K562 (cell line): Measurements from ENCODE around the gene PKD1. TPM values are rescaled to one million over a fixed set of nuclear protein-coding genes. Genes with fewer than 3 reads are reported as not detected.

ENCODE experiments used
- ASH1L ChIP-seq: fragments of 450-650 bp; IDR thresholded peaks from 2 replicates; pipeline ENCODE4 v1.6.1; 2018; ENCODE audit warnings: borderline replicate concordance, mild to moderate bottlenecking, low read depth; ENCODE audit not compliant: partially characterized antibody
- BRF2 ChIP-seq: IDR thresholded peaks from 3 replicates; pipeline ENCODE4 v1.6.1; 2011; ENCODE audit warnings: borderline replicate concordance, mild to moderate bottlenecking; ENCODE audit not compliant: insufficient read length, insufficient read depth
- DPF2 ChIP-seq: fragments of 450-650 bp; IDR thresholded peaks from 2 replicates; pipeline ENCODE4 v1.6.1; 2016
- EHMT2 ChIP-seq: fragments of 450-650 bp; IDR thresholded peaks from 2 replicates; pipeline ENCODE4 v1.6.1; 2018; ENCODE audit warnings: antibody characterized with exemption
- FOXA3 ChIP-seq, 2 experiments: fragments of 450-650 bp in 1 of 2; sonication (generic) in 1 of 2; formaldehyde crosslinking; IDR thresholded peaks in 1 of 2; conservative IDR thresholded peaks in 1 of 2; 2 replicates each; pipeline versions ENCODE4 v1.4.0 to v1.8.0; 2020 to 2022; ENCODE audit warnings: mild to moderate bottlenecking in 2 of 2, missing genetic modification reagents in 1 of 2
- FOXJ2 ChIP-seq: fragments of 200-800 bp; sonication (Bioruptor generic); IDR thresholded peaks from 2 replicates; pipeline ENCODE4 v1.6.1; 2016; ENCODE audit warnings: missing genetic modification characterization, missing compliant biosample characterization
- FOXK1 ChIP-seq: sonication (generic); formaldehyde crosslinking; IDR thresholded peaks from 2 replicates; pipeline ENCODE4 v1.8.0; 2022; ENCODE audit warnings: missing genetic modification reagents, mild to moderate bottlenecking, borderline replicate concordance
- HDAC2 ChIP-seq: fragments of 450-650 bp; IDR thresholded peaks from 2 replicates; pipeline ENCODE4 v1.6.1; 2016; ENCODE audit warnings: mild to moderate bottlenecking
- KAT7 ChIP-seq: sonication (generic); formaldehyde crosslinking; IDR thresholded peaks from 2 replicates; pipeline ENCODE4 v1.8.0; 2022; ENCODE audit warnings: missing genetic modification reagents, mild to moderate bottlenecking, borderline replicate concordance
- MYC ChIP-seq, 2 experiments: fragments of 250-450 bp in 1 of 2; sonication (Bioruptor Pico) in 1 of 2; IDR thresholded peaks; 2 replicates each; pipeline versions ENCODE4 v1.5.1 to v1.6.1; 2012 to 2021; ENCODE audit warnings: low read depth in 2 of 2, borderline replicate concordance in 1 of 2, improper control_type of control experiment in 1 of 2, low read length in 1 of 2, mild to moderate bottlenecking in 1 of 2, moderate library complexity in 1 of 2
- NR2C1 ChIP-seq, 2 experiments: fragments of 450-650 bp; IDR thresholded peaks; 2 replicates each; pipeline ENCODE4 v1.6.1; 2017; ENCODE audit warnings: mild to moderate bottlenecking in 2 of 2, antibody characterized with exemption in 1 of 2, inconsistent platforms in 1 of 2, missing compliant biosample characterization in 1 of 2, missing genetic modification characterization in 1 of 2
- NR4A1 ChIP-seq, 2 experiments: fragments of 250-450 bp in 1 of 2; fragments of 450-650 bp in 1 of 2; sonication (Bioruptor Pico) in 1 of 2; IDR thresholded peaks; 2 replicates each; pipeline versions ENCODE4 v1.4.0 to v1.6.1; 2016 to 2020; ENCODE audit warnings: mild to moderate bottlenecking in 2 of 2, missing compliant biosample characterization in 1 of 2, missing genetic modification characterization in 1 of 2, moderate library complexity in 1 of 2
- SP1 ChIP-seq: sonication (generic); formaldehyde crosslinking; IDR thresholded peaks from 2 replicates; pipeline ENCODE4 v1.8.1; 2022; ENCODE audit warnings: mild to moderate bottlenecking, missing genetic modification reagents
- THRAP3 ChIP-seq: fragments of 450-650 bp; IDR thresholded peaks from 2 replicates; pipeline ENCODE4 v1.6.1; 2016; ENCODE audit warnings: mild to moderate bottlenecking, inconsistent platforms, borderline replicate concordance
- ZC3H4 ChIP-seq: sonication (generic); formaldehyde crosslinking; IDR thresholded peaks from 2 replicates; pipeline ENCODE4 v1.9.0; 2021; ENCODE audit warnings: missing genetic modification reagents, borderline replicate concordance
- ZFP91 ChIP-seq: sonication (generic); formaldehyde crosslinking; IDR thresholded peaks from 2 replicates; pipeline ENCODE4 v1.8.0; 2022; ENCODE audit warnings: mild to moderate bottlenecking, missing genetic modification reagents
- ZNF175 ChIP-seq: fragments of 200-800 bp; sonication (Bioruptor generic); IDR thresholded peaks from 2 replicates; pipeline ENCODE4 v1.6.1; 2016; ENCODE audit warnings: low read depth, mild to moderate bottlenecking, missing genetic modification characterization, missing compliant biosample characterization
- ZNF551 ChIP-seq: fragments of 250-450 bp; sonication (Bioruptor Pico); IDR thresholded peaks from 2 replicates; pipeline ENCODE4 v1.5.0; 2021; ENCODE audit warnings: mild to moderate bottlenecking, moderate library complexity
- polyA plus RNA-seq, 8 experiments: library from polyadenylated mRNA; depleted of rRNA in 4 of 8; stranded (reverse) in 5 of 8; unstranded in 3 of 8; fragments of >200 nt; fragmentation: Nextera tagmentation in 2 of 8; fragmentation: Illumina TruSeq in 1 of 8; extraction: Ambion mirVana in 2 of 8; extraction: Trizol in 1 of 8; gene quantifications; 2 replicates each; pipeline versions ENCODE4 v1.2.1 to v1.2.3, GENCODE V29; 2011 to 2014; ENCODE audit warnings: inconsistent platforms in 1 of 8, missing spikeins in 1 of 8
- total RNA-seq, 7 experiments: library from RNA; depleted of rRNA in 6 of 7; stranded (reverse); fragments of >200 nt in 6 of 7; fragmentation: Illumina TruSeq in 2 of 7; extraction: Trizol in 2 of 7; gene quantifications; 2 replicates each; pipeline versions ENCODE4 v1.2.1 to v1.2.3, GENCODE V29; 2011 to 2021; ENCODE audit warnings: low replicate concordance in 1 of 7
- TF ChIP-seq, protein P1 (sequence below), 2 experiments: IDR thresholded peaks; 2 replicates each; pipeline ENCODE4 v1.6.1; 2011; ENCODE audit warnings: borderline replicate concordance in 1 of 2, control low read depth in 1 of 2, low read depth in 1 of 2, low read length in 1 of 2, mild to moderate bottlenecking in 1 of 2, mixed read lengths in 1 of 2, moderate library complexity in 1 of 2; ENCODE audit not compliant: insufficient read depth in 1 of 2, insufficient read length in 1 of 2, poor library complexity in 1 of 2, severe bottlenecking in 1 of 2; ENCODE audit errors: extremely low read depth in 1 of 2
- TF ChIP-seq, protein P2 (sequence below): sonication (generic); formaldehyde crosslinking; IDR thresholded peaks from 2 replicates; pipeline ENCODE4 v1.5.0; 2020; ENCODE audit warnings: missing genetic modification reagents

PKD1 gene
- total and polyA plus RNA-seq, 9 of the 15 experiments (the other 6 are each of a cell fraction or from before 2014, with no cell fraction given): 0.23 to 93.5 (median 12.6) TPM

GRCh38 chr16:2155091-2155950 is 19.6 kb upstream of the PKD1 start, which contains the start of gene TRAF7 (continued):
- peak; percentile 16; the same call in 1 of the 2 replicates for TF ChIP-seq DPF2
- peak; percentile 96 for TF ChIP-seq FOXK1 (CRISPR knock-in tag)
- peak; percentile 98 for TF ChIP-seq MYC (IDR thresholded peaks at IDR 0.05; ENCODE audit: low read depth, low read length)
- peak; percentile 97; the same call in 1 of the 2 replicates for TF ChIP-seq MYC (CRISPR knock-in tag; IDR thresholded peaks at IDR 0.05; ENCODE audit: borderline replicate concordance, low read depth)
- no peak for TF ChIP-seq FOXA3 (CRISPR knock-in tag; conservative IDR thresholded peaks at IDR 0.05 in 1 of 2, IDR thresholded peaks at IDR 0.05 in 1 of 2)
- no peak; the same call in 1 of the 2 replicates for TF ChIP-seq HDAC2
- no peak for TF ChIP-seq BRF2
- TF ChIP-seq ASH1L: peak; percentile 81
- 0 out of 2 replicates have a peak, but pooled peaks have one; percentile 17 for TF ChIP-seq NR4A1 (CRISPR knock-in tag; IDR thresholded peaks at IDR 0.05)
- no peak for TF ChIP-seq NR4A1 (tag; IDR thresholded peaks at IDR 0.05)
- TF ChIP-seq EHMT2: no peak
- TF ChIP-seq ZNF551 (CRISPR knock-in tag): no peak
- TF ChIP-seq ZFP91 (CRISPR knock-in tag): no peak
- 0 out of 2 replicates have a peak, but pooled peaks have one; percentile 16 for TF ChIP-seq FOXJ2 (tag)
- TF ChIP-seq, protein P1, sequence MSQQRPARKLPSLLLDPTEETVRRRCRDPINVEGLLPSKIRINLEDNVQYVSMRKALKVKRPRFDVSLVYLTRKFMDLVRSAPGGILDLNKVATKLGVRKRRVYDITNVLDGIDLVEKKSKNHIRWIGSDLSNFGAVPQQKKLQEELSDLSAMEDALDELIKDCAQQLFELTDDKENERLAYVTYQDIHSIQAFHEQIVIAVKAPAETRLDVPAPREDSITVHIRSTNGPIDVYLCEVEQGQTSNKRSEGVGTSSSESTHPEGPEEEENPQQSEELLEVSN (IDR thresholded peaks at IDR 0.05; ENCODE audit: borderline replicate concordance in 1 of 2, extremely low read depth in 1 of 2, insufficient read depth in 1 of 2, insufficient read length in 1 of 2, low read depth in 1 of 2, low read length in 1 of 2, poor library complexity in 1 of 2, severe bottlenecking in 1 of 2): peak in 1 of 2 experiments; percentile 40
- no peak; the same call in 1 of the 2 replicates for TF ChIP-seq THRAP3
- TF ChIP-seq, protein P2, sequence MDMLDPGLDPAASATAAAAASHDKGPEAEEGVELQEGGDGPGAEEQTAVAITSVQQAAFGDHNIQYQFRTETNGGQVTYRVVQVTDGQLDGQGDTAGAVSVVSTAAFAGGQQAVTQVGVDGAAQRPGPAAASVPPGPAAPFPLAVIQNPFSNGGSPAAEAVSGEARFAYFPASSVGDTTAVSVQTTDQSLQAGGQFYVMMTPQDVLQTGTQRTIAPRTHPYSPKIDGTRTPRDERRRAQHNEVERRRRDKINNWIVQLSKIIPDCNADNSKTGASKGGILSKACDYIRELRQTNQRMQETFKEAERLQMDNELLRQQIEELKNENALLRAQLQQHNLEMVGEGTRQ: no peak
- no peak; the same call in 1 of the 2 replicates for TF ChIP-seq NR2C1 (IDR thresholded peaks at IDR 0.05)
- peak; percentile 70 for TF ChIP-seq NR2C1 (tag; IDR thresholded peaks at IDR 0.05)
- 0 out of 2 replicates have a peak, but pooled peaks have one; percentile 35 for TF ChIP-seq KAT7
- TF ChIP-seq ZNF175 (CRISPR knock-in tag): peak; percentile 89
- TF ChIP-seq SP1 (CRISPR knock-in tag): peak; percentile 94
- TF ChIP-seq ZC3H4 (CRISPR knock-in tag): no peak
